Glutamatergic neuron (in vitro differentiated cells): ENCODE results near the gene TRMT2A. TPM values are rescaled to one million over a fixed set of nuclear protein-coding genes. Genes with fewer than 3 reads are reported as not detected.

Experiments
- DNase-seq: peaks from one replicate; pipeline ENCODE4 v3.0.0; 2022
- H3K27ac Mint-ChIP-seq: one replicate; pipeline ENCODE4 v1.8.0; 2020; ENCODE audit warnings: mild to moderate bottlenecking, mixed read lengths, inconsistent platforms; ENCODE audit not compliant: unreplicated experiment
- H3K27me3 Mint-ChIP-seq: one replicate; pipeline ENCODE4 v1.8.0; 2020; ENCODE audit warnings: mild to moderate bottlenecking, moderate library complexity, mixed read lengths, inconsistent platforms; ENCODE audit not compliant: unreplicated experiment
- H3K36me3 Mint-ChIP-seq: one replicate; pipeline ENCODE4 v1.8.0; 2020; ENCODE audit warnings: mild to moderate bottlenecking, mixed read lengths, inconsistent platforms; ENCODE audit not compliant: unreplicated experiment
- H3K4me1 Mint-ChIP-seq: one replicate; pipeline ENCODE4 v1.8.0; 2020; ENCODE audit warnings: mild to moderate bottlenecking, low read depth, mixed read lengths, inconsistent platforms; ENCODE audit not compliant: unreplicated experiment
- H3K4me3 Mint-ChIP-seq: one replicate; pipeline ENCODE4 v1.8.0; 2020; ENCODE audit warnings: mild to moderate bottlenecking, mixed read lengths, inconsistent platforms; ENCODE audit not compliant: unreplicated experiment
- H3K9me3 Mint-ChIP-seq: one replicate; pipeline ENCODE4 v1.8.0; 2020; ENCODE audit warnings: mild to moderate bottlenecking, moderate library complexity, mixed read lengths, inconsistent platforms; ENCODE audit not compliant: unreplicated experiment
- CTCF ChIP-seq: fragments of 200-600 bp; sonication (generic); IDR thresholded peaks from one replicate; pipeline ENCODE4 v1.5.0; 2021; ENCODE audit not compliant: partially characterized antibody, unreplicated experiment
- total RNA-seq: library from RNA; stranded (reverse); fragmentation: NEBNext Ultra II Directional; extraction: Animal tissue kit (Norgen Biotek cat#: 25700); gene quantifications from one replicate; pipeline ENCODE4 v1.2.1, GENCODE V29; 2021; ENCODE audit not compliant: unreplicated experiment

Gene TRMT2A
- total RNA-seq, 1 donor from 2014 or later = 62.1 TPM

DNA sequence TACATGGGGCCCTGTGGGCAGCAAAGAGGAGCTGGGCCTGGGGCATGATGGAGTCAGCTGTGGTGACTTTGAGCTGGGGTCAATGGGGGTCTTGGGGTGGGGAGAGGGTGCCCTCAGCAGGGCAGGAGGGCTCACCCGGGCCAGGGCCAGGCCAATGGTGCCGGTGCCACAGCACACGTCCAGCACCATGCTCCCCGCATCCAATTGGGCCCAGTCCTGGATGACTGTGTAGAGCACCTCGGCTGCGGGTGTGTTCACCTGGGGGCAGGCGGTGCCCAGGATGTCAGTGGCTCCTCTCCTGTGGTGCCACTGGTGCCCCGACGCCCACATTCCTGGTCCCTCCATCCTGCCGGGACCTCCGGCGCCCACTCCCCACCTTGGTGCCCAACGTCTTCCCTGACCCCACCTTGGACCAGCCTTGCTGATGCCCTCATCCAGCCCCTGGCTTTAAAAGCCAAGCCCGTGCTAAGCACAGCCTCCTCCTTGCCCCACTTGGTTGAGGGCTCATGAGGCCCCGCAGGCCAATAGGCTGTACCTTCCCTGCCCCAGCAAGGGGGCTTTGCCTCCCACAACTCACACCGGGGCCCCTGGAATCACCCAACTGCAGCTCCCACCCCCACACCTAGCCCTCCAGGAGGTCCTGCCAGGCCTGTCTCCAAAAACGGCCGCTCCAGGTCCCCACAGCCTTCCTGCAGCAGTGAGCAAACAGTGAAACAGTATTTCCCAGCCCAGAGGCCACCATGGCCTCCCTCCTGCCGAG lies 3.3 kb downstream of the TRMT2A start:
- H3K27me3 Mint-ChIP-seq = peaks cover 21% of the 10 kb centered on the region
- no peak for TF ChIP-seq CTCF
- peak; percentile 14 for DNase-seq
- H3K4me3 Mint-ChIP-seq = no peak overlapping the region
- H3K4me1 Mint-ChIP-seq = peaks cover 2% of the 10 kb centered on the region
- H3K9me3 Mint-ChIP-seq = peaks cover 3% of the 10 kb centered on the region
- H3K36me3 Mint-ChIP-seq = no peaks in the 10 kb centered on the region
- no peak overlapping the region for H3K27ac Mint-ChIP-seq

GRCh38 chr22:20112623-20113511 lies 4.2 kb downstream of the TRMT2A start:
- Mint-ChIP-seq H3K27ac (no peak overlapping the region), H3K9me3 (no peaks in the 10 kb centered on the region), H3K4me3 (no peak overlapping the region), H3K27me3 (peaks cover 19% of the 10 kb centered on the region), H3K4me1 (no peaks in the 10 kb centered on the region), H3K36me3 (no peaks in the 10 kb centered on the region)
- DNase-seq = peak; percentile 13
- no peak for TF ChIP-seq CTCF

DNA sequence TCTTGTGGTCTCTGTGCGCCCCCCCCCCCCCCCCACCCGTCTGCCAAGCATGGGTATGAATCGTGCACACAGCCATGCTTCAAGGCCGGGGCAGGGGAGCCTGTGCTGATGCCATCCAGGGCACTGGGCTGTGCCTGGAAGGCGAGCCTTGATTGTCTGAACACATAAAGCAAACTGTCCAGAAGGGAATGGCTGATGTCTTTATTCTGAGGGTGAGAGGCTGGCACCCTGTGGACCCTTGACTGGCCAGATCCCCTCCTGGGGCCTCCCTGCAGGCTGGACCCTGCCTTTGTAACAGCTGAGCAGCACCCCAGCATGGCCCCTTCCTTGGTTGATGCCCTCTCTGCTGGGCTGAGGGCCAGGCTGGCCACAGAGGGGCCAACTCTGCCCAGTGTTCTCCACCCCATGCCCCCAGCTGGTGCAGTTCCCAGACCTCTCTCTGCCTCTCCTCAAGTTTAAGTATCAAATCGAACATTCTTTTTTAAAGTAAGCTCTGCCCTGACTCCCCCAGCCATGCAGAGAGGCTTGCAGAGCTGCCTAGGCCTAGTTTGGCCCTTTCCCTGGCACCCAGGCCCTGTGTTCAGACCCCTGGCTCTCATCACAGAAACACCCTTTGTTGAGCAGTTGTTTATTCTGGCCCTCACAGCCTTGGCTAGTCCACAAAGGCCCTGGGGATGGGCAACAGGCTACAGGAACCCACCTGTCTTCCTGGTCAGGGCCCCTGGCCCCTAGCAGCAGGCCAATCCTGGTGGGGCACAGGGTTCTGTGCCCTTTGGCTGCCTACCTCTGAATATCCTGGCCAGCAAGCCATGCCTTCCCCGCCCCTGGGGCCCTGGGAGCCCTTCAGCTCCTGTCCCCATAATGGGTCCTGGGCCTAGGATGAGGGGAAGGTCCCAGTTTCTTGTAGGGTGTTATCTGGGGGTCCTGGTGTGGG lies 5.1 kb downstream of the TRMT2A start:
- Mint-ChIP-seq H3K36me3 (no peaks in the 10 kb centered on the region), H3K4me1 (peaks cover 5% of the 10 kb centered on the region), H3K27ac (no peak overlapping the region), H3K27me3 (peaks cover 21% of the 10 kb centered on the region), H3K9me3 (peaks cover 3% of the 10 kb centered on the region), H3K4me3 (no peak overlapping the region)
- no peak for TF ChIP-seq CTCF
- peak; percentile 17 for DNase-seq

GRCh38 chr22:20111045-20111688 lies 5.9 kb downstream of the TRMT2A start:
- TF ChIP-seq CTCF = peak; percentile 71
- H3K36me3 Mint-ChIP-seq = no peaks in the 10 kb centered on the region
- DNase-seq = peak; percentile 42
- peaks cover 9% of the 10 kb centered on the region for H3K4me1 Mint-ChIP-seq
- peaks cover 21% of the 10 kb centered on the region for H3K27me3 Mint-ChIP-seq
- H3K4me3 Mint-ChIP-seq = no peak overlapping the region
- peaks cover 3% of the 10 kb centered on the region for H3K9me3 Mint-ChIP-seq
- peak overlapping the region; percentile 80 for H3K27ac Mint-ChIP-seq
